ENCODE results near the gene TANGO6. TPM values are rescaled to one million over a fixed set of nuclear protein-coding genes. Genes with fewer than 3 reads are reported as not detected.

TANGO6 gene
- 12.8 and 14.4 TPM in 2 replicates for total RNA-seq (ENCODE audit: low replicate concordance)

DNA sequence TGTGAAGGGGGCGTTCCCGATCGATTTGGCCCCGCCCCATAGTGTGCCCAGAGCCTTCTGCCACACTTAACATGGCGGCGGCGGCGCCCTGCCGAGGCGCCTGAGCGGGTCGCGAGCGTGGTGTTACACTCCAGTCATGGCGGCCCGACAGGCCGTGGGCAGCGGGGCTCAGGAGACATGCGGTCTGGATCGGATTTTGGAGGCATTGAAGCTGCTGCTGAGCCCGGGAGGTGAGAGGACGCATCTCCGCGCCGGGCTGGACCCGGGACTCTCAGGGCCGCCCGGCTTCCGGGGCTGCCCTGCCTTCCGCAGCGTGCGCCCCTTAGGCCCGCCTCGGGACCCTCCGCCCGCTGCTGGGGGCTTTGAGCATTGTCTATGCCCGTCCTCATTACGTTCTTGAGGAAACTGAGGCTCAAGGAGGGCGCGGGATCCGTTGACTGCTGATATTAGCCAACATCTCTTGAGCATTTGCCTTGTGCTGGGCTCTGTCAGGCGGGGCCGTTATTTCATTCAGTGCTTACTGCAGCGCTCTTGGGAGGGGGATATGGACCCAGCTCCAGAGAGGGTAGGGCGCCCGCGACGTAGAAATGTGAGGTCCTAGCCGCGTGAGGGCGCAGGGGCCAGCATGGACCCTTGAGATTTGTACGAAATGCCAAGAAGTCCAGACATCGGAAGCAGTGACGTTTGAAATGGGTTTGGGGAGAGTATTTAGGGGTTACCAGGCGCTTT lies at the start of gene TANGO6:
TSS of gene TANGO6 (plus strand) at position 50 of the 729 bp plus-strand sequence. CDS start at position 137, 87 bp downstream.
- Histone ChIP-seq H3K4me3 (peak within 1 kb of the TSS; percentile 79), H3K27ac (peak within 1 kb of the TSS; percentile 15), H3K27me3 (no peaks in the 10 kb centered on the region), H3K4me1 (no peaks in the 10 kb centered on the region), H3K4me2 (peak within 1 kb of the TSS; percentile 83), H3K79me2 (ENCODE audit: low read depth) (peaks cover 5% of the 10 kb centered on the region), H4K20me1 (ENCODE audit: low read depth) (no peaks in the 10 kb centered on the region), H3K9me3 (ENCODE audit: low read depth) (no peaks in the 10 kb centered on the region), H3K36me3 (no peaks in the 10 kb centered on the region), H2AFZ (replicated peaks) (peak within 1 kb of the TSS; percentile 97), H3F3A (ENCODE audit: low read depth) (peaks cover 8% of the 10 kb centered on the region), H3K9ac (peak within 1 kb of the TSS; percentile 41)
- Mint-ChIP-seq H3K36me3 (no peaks in the 10 kb centered on the region), H3K4me1 (peaks cover 15% of the 10 kb centered on the region), H3K4me3 (peak within 1 kb of the TSS; percentile 85), H3K9me3 (no peaks in the 10 kb centered on the region), H3K27ac (peak within 1 kb of the TSS; percentile 38), H3K27me3 (ENCODE audit: insufficient read depth, low read depth) (no peaks in the 10 kb centered on the region)
- peak; percentile 92 for DNase-seq (ENCODE audit: low spot score)
- no peak for TF ChIP-seq EZH2 (IDR thresholded peaks at IDR 0.05)
- no peak for TF ChIP-seq EZH2phosphoT487 (IDR thresholded peaks at IDR 0.05)
- TF ChIP-seq, protein P1, sequence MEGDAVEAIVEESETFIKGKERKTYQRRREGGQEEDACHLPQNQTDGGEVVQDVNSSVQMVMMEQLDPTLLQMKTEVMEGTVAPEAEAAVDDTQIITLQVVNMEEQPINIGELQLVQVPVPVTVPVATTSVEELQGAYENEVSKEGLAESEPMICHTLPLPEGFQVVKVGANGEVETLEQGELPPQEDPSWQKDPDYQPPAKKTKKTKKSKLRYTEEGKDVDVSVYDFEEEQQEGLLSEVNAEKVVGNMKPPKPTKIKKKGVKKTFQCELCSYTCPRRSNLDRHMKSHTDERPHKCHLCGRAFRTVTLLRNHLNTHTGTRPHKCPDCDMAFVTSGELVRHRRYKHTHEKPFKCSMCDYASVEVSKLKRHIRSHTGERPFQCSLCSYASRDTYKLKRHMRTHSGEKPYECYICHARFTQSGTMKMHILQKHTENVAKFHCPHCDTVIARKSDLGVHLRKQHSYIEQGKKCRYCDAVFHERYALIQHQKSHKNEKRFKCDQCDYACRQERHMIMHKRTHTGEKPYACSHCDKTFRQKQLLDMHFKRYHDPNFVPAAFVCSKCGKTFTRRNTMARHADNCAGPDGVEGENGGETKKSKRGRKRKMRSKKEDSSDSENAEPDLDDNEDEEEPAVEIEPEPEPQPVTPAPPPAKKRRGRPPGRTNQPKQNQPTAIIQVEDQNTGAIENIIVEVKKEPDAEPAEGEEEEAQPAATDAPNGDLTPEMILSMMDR (IDR thresholded peaks at IDR 0.05): peak; percentile 65

DNA sequence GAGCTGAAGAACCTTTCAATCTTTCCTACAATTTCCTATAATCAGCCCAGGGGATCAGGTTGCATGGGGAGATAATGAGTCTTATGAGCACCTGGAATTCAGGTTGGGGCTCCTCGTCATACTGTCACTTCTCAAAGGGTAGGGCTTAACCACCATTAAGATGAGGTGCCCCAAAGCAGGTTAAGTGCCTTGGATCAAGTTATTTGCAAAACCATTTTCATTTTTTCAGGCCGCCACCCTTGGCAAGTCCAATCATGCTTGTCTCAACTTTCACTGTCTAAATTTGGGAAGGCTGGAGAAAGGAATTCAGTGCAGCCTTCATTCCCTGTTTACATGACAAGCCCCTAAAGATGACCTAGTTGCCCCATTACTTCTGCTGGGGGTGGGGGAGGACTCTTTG lies 44.9 kb upstream of the TANGO6 start:
- Mint-ChIP-seq H3K9me3 (no peaks in the 10 kb centered on the region), H3K4me1 (peaks cover 3% of the 10 kb centered on the region), H3K27me3 (ENCODE audit: insufficient read depth, low read depth) (peaks cover 3% of the 10 kb centered on the region), H3K4me3 (no peak overlapping the region), H3K36me3 (no peaks in the 10 kb centered on the region), H3K27ac (no peak overlapping the region)
- Histone ChIP-seq H3K4me1 (peaks cover 1% of the 10 kb centered on the region), H3K4me2 (no peak overlapping the region), H3K9ac (no peak overlapping the region), H3K9me3 (ENCODE audit: low read depth) (no peaks in the 10 kb centered on the region), H3F3A (ENCODE audit: low read depth) (no peaks in the 10 kb centered on the region), H2AFZ (replicated peaks) (no peak overlapping the region), H3K79me2 (ENCODE audit: low read depth) (no peaks in the 10 kb centered on the region), H3K36me3 (no peaks in the 10 kb centered on the region), H3K27ac (no peak overlapping the region), H3K4me3 (no peak overlapping the region), H3K27me3 (no peaks in the 10 kb centered on the region), H4K20me1 (ENCODE audit: low read depth) (no peaks in the 10 kb centered on the region)
- TF ChIP-seq EZH2 (IDR thresholded peaks at IDR 0.05) (no peak), EZH2phosphoT487 (IDR thresholded peaks at IDR 0.05) (no peak)
- TF ChIP-seq, protein P1 (IDR thresholded peaks at IDR 0.05): no peak
- no peak for DNase-seq (ENCODE audit: low spot score)

DNA sequence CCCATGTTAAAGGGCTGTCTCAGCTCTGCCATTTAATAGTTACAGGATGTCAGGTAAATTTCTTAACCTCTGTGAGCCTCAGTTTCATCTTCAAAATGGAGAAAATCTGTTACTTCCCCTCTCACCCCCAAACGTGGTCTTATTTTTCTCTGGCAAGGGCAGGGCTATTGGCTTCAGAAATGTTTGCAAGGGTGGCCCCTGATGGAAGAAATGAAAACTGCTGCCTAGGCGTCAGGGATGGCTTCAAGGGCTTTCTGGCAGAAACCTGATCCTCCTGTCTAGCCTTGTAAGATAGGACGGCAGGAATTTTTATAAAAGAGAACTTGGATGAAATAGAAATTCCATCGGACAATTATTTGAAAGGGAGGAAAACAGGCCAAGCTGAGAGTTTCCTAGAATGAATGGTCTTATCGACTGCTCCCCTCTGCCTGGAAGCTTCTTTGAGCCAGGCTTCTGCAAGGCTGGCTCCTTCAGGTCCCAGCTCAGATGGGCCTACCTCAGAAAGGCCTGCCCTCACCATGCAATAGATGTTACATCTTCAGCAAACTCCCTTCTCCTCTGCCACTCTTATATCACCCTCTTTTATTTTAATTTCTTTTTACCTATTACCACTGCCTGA lies 43.0 kb upstream of the TANGO6 start:
- H3K27ac Mint-ChIP-seq: no peak overlapping the region
- Histone ChIP-seq H3K4me3 (no peak overlapping the region), H3K9me3 (ENCODE audit: low read depth) (no peaks in the 10 kb centered on the region), H3K27ac (no peak overlapping the region), H3F3A (ENCODE audit: low read depth) (no peaks in the 10 kb centered on the region), H3K36me3 (no peaks in the 10 kb centered on the region), H3K4me2 (no peak overlapping the region), H2AFZ (replicated peaks) (no peak overlapping the region), H3K4me1 (no peaks in the 10 kb centered on the region), H3K27me3 (no peaks in the 10 kb centered on the region), H3K79me2 (ENCODE audit: low read depth) (no peaks in the 10 kb centered on the region), H4K20me1 (ENCODE audit: low read depth) (no peaks in the 10 kb centered on the region), H3K9ac (no peak overlapping the region)
- TF ChIP-seq EZH2phosphoT487 (IDR thresholded peaks at IDR 0.05): no peak
- TF ChIP-seq EZH2 (IDR thresholded peaks at IDR 0.05): no peak
- TF ChIP-seq, protein P1 (IDR thresholded peaks at IDR 0.05): peak; percentile 78
- H3K36me3 Mint-ChIP-seq: no peaks in the 10 kb centered on the region
- peaks cover 3% of the 10 kb centered on the region for H3K4me1 Mint-ChIP-seq
- H3K9me3 Mint-ChIP-seq: no peaks in the 10 kb centered on the region
- DNase-seq (ENCODE audit: low spot score): peak; percentile 81
- no peak overlapping the region for H3K4me3 Mint-ChIP-seq
- peaks cover 3% of the 10 kb centered on the region for H3K27me3 Mint-ChIP-seq (ENCODE audit: insufficient read depth, low read depth)
